ENCODE measurements around the gene SUGP2.
"Not testable (repeated sequence)": the region's sequence is repeated elsewhere in the genome, so short reads cannot be mapped to it uniquely, and the experiment has no call there.

Gene SUGP2

DNA sequence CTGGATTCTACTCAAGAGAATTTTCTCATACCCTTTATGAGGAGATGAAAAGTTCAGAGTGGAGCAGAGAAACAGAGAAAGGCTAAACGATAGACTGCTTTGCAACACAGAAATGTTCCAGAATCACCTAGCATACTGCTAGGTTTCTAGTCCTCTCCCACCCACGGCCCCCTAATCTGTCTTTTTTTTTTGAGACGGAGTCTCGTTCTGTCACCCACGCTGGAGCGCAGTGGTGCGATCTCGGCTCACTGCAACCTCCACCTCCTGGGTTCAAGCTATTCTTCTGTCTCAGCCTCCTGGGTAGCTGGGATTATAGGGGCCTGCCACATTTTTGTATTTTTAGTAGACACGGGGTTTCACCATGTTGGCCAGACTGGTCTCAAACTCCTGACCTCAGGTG, 4.8 kb downstream of the SUGP2 start:
- no peak overlapping the region for H2AFZ ChIP-seq (ENCODE audit: low read length, unreplicated experiment)
- H3K36me3 ChIP-seq (ENCODE audit: insufficient read depth, low read length) = peaks cover 13% of the 10 kb centered on the region; the same call in 1 of the 2 replicates
- H3K27ac ChIP-seq (ENCODE audit: low read depth, low read length) = no peak overlapping the region
- H3K4me3 ChIP-seq (ENCODE audit: low read depth, low read length) = no peak overlapping the region
- H3K27me3 ChIP-seq (ENCODE audit: insufficient read depth, low read length) = no peaks in the 10 kb centered on the region
- no peaks in the 10 kb centered on the region for H3K4me1 ChIP-seq (ENCODE audit: control insufficient read depth, insufficient read depth, low read length, unreplicated experiment)
- peaks cover 57% of the 10 kb centered on the region for H3K79me2 ChIP-seq (ENCODE audit: control insufficient read depth, insufficient read depth, low read length, unreplicated experiment)

DNA sequence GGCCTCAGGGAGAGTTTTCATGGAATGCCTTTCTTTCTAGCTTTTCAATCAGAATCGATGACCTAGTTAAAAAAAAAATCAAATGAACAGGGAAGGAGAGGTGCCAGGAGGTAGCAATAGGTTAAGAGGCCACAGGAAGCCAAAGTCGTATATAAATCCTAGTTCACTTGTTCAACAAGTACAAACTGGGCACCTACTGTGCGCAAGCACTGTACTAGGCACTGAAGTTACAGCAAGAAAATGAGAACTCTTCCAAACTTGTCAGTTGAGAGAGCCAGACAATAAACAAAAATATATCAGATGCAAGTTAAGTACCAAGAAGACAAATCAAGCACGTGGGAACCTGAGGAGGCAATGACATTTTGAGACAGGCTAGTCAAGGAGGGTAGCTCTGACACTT, 6.1 kb downstream of the SUGP2 start:
- H3K36me3 ChIP-seq (ENCODE audit: insufficient read depth, low read length) = peaks cover 13% of the 10 kb centered on the region
- no peak overlapping the region for H3K4me3 ChIP-seq (ENCODE audit: low read depth, low read length)
- H3K4me1 ChIP-seq (ENCODE audit: control insufficient read depth, insufficient read depth, low read length, unreplicated experiment) = no peaks in the 10 kb centered on the region
- no peaks in the 10 kb centered on the region for H3K27me3 ChIP-seq (ENCODE audit: insufficient read depth, low read length)
- H2AFZ ChIP-seq (ENCODE audit: low read length, unreplicated experiment) = no peak overlapping the region
- peaks cover 57% of the 10 kb centered on the region for H3K79me2 ChIP-seq (ENCODE audit: control insufficient read depth, insufficient read depth, low read length, unreplicated experiment)
- no peak overlapping the region for H3K27ac ChIP-seq (ENCODE audit: low read depth, low read length)

DNA sequence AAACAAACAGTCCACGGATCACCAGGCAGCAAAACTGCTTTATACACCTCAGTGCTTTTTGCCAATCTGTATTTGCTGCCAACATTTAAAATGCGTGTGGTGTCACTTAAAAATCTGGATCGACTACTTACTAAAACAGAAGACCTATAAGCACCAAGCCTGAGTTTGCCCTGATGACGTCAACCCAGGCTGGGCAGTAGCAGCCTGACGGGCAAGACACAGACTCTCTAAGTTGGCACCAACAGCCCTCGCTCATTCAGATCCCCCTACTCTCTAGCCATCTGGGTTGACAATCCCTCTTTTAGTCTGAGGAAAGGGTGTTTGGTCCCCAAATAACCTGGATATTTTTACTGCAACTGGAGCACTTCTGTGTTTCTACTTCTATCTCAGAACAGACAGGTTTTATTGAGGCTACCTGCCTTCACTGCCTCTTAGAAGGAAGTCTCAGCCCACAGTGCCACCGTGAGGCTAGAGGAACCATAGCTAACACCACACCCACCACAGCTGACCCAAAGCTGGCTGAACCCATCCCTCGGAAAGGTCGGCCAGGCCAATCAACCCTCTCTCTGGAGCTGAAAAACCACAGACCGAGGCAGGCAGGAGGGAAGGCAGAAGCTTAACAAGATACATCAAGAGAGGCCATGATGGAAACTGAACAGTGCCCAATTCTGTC, 6.9 kb downstream of the SUGP2 start:
- Histone ChIP-seq H2AFZ (ENCODE audit: low read length, unreplicated experiment) (no peak overlapping the region), H3K27ac (ENCODE audit: low read depth, low read length) (no peak overlapping the region), H3K4me3 (ENCODE audit: low read depth, low read length) (no peak overlapping the region), H3K36me3 (ENCODE audit: insufficient read depth, low read length) (peaks cover 13% of the 10 kb centered on the region), H3K4me1 (ENCODE audit: control insufficient read depth, insufficient read depth, low read length, unreplicated experiment) (peaks cover 3% of the 10 kb centered on the region), H3K79me2 (ENCODE audit: control insufficient read depth, insufficient read depth, low read length, unreplicated experiment) (peaks cover 50% of the 10 kb centered on the region), H3K27me3 (ENCODE audit: insufficient read depth, low read length) (no peaks in the 10 kb centered on the region)

DNA sequence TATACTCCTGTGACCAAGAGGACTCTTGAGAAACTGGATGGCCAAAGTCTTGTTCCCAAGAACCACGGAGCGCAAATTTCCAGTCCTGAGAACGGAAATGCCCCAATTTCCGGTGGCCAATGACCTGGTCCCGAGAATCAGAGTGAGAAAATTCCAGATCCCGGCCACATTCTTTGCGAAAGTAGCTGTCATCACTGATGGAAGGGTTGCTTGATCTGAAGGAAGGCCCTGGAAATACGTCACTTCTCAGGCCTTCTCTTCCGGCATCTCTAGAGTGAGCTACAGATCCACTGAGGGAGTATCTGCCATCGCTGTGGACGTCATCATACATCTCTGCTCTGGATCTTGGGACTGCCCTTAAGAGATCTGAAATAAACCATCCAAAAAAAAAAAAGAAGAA, 7.5 kb downstream of the SUGP2 start:
- peaks cover 11% of the 10 kb centered on the region for H3K36me3 ChIP-seq (ENCODE audit: insufficient read depth, low read length)
- H3K27me3 ChIP-seq (ENCODE audit: insufficient read depth, low read length) = no peaks in the 10 kb centered on the region
- H3K4me3 ChIP-seq (ENCODE audit: low read depth, low read length) = no peak overlapping the region
- H3K27ac ChIP-seq (ENCODE audit: low read depth, low read length) = no peak overlapping the region
- peaks cover 50% of the 10 kb centered on the region for H3K79me2 ChIP-seq (ENCODE audit: control insufficient read depth, insufficient read depth, low read length, unreplicated experiment)
- H3K4me1 ChIP-seq (ENCODE audit: control insufficient read depth, insufficient read depth, low read length, unreplicated experiment) = peaks cover 8% of the 10 kb centered on the region
- H2AFZ ChIP-seq (ENCODE audit: low read length, unreplicated experiment) = no peak overlapping the region

DNA sequence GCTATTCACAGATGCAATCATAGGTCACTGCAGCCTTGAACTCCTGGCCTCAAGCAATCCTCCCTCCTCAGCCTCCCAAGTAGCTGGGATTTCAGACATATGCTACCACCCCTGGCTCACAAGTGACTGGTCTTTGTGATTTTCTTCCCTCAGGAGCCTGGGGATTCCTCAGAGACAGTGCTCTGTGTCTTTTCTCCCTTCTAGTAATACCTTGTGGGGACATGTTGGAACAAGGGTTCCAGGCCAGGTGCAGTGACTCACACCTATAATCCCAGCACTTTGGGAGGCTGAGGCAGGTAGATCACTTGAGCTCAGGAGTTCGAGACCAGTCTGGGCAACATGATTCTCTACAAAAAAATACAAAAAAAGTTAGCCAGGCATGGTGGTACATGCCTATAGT, 9.9 kb downstream of the SUGP2 start:
- peaks cover 13% of the 10 kb centered on the region for H3K36me3 ChIP-seq (ENCODE audit: insufficient read depth, low read length)
- not testable (repeated sequence) for H2AFZ ChIP-seq (ENCODE audit: low read length, unreplicated experiment); H3K4me1 ChIP-seq (ENCODE audit: control insufficient read depth, insufficient read depth, low read length, unreplicated experiment); H3K27ac ChIP-seq (ENCODE audit: low read depth, low read length); H3K4me3 ChIP-seq (ENCODE audit: low read depth, low read length); H3K27me3 ChIP-seq (ENCODE audit: insufficient read depth, low read length)
- H3K79me2 ChIP-seq (ENCODE audit: control insufficient read depth, insufficient read depth, low read length, unreplicated experiment) = peaks cover 51% of the 10 kb centered on the region

DNA sequence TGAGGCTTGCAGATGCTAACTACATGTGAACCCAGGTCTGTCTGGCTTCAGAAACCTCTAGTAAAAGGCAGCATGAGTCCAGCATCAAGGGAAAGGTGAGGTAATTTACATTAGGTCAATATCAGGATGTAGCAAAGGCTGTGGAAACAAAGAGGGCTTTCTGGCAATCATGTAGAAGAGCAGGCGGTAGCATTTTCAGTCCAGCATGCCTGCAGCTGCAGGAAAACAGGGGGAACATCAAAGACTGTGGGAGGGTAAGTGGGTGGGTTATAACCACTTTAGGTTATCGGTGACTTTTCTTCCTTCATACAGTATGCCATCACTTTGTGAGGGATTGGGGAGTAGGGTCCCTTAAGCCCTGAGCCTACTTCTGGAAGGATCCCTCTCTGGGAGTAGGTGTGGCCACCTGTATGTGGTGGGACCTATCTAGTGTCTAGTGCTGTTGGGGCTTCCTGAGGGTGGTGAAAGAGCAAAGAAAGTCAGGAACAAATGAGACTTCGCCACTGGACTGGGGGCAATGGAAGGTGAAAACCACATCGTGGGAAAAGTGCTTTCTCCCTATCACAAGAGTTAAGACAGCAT, 10.8 kb downstream of the SUGP2 start:
- Histone ChIP-seq H3K4me1 (ENCODE audit: control insufficient read depth, insufficient read depth, low read length, unreplicated experiment) (peaks cover 8% of the 10 kb centered on the region), H3K36me3 (ENCODE audit: insufficient read depth, low read length) (peaks cover 13% of the 10 kb centered on the region), H3K4me3 (ENCODE audit: low read depth, low read length) (no peak overlapping the region), H2AFZ (ENCODE audit: low read length, unreplicated experiment) (no peak overlapping the region), H3K27me3 (ENCODE audit: insufficient read depth, low read length) (no peaks in the 10 kb centered on the region), H3K27ac (ENCODE audit: low read depth, low read length) (no peak overlapping the region), H3K79me2 (ENCODE audit: control insufficient read depth, insufficient read depth, low read length, unreplicated experiment) (peaks cover 52% of the 10 kb centered on the region)

DNA sequence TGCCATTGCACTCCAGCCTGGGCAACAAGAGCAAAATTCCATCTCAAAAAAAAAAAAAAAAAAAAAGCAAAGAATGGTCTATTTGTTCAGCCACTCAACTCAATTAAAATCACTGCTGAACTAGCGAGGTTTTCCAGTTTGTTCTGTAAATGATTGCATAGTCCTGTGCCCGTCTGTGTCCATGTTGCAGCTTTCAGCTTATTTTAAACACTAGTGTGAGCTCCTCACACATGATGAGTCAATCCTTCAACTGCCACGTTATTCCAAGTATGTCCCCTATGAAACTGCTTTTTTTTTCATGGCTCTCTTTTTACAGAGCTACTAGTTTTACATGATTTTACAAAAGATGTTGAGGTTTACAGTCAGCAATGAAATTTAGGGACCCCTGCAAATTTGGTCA, 12.2 kb downstream of the SUGP2 start:
- H3K36me3 ChIP-seq (ENCODE audit: insufficient read depth, low read length) = peaks cover 15% of the 10 kb centered on the region
- no peak overlapping the region for H3K4me3 ChIP-seq (ENCODE audit: low read depth, low read length)
- H3K27me3 ChIP-seq (ENCODE audit: insufficient read depth, low read length) = no peaks in the 10 kb centered on the region
- H3K4me1 ChIP-seq (ENCODE audit: control insufficient read depth, insufficient read depth, low read length, unreplicated experiment) = peaks cover 8% of the 10 kb centered on the region
- H3K79me2 ChIP-seq (ENCODE audit: control insufficient read depth, insufficient read depth, low read length, unreplicated experiment) = peaks cover 46% of the 10 kb centered on the region
- H3K27ac ChIP-seq (ENCODE audit: low read depth, low read length) = peak overlapping the region; percentile 59
- H2AFZ ChIP-seq (ENCODE audit: low read length, unreplicated experiment) = no peak overlapping the region

DNA sequence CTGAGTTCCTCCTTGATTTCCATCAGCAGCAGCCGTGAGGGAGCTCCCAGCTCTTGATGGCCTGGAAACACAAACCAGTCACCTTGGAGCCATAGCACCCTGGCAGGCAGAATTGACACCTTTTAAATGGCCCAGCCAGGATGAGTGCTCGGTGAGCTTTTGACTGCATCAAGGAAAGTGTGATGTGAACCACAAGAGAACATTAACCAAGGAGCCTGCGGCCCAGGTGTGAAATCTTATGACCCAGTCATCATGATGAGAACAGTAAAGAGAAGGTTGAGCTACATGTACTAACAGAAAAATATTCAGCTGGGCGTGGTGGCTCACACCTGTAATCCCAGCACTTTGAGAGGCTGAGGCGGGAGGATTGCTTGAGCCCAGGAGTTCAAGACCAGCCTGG, 22.8 kb downstream of the SUGP2 start:
- peaks cover 3% of the 10 kb centered on the region for H3K79me2 ChIP-seq (ENCODE audit: control insufficient read depth, insufficient read depth, low read length, unreplicated experiment)
- H3K4me3 ChIP-seq (ENCODE audit: low read depth, low read length) = no peak overlapping the region
- H3K36me3 ChIP-seq (ENCODE audit: insufficient read depth, low read length) = no peaks in the 10 kb centered on the region; the same call in 1 of the 2 replicates
- no peak overlapping the region for H3K27ac ChIP-seq (ENCODE audit: low read depth, low read length)
- no peak overlapping the region for H2AFZ ChIP-seq (ENCODE audit: low read length, unreplicated experiment)
- no peaks in the 10 kb centered on the region for H3K27me3 ChIP-seq (ENCODE audit: insufficient read depth, low read length)
- H3K4me1 ChIP-seq (ENCODE audit: control insufficient read depth, insufficient read depth, low read length, unreplicated experiment) = no peaks in the 10 kb centered on the region

DNA sequence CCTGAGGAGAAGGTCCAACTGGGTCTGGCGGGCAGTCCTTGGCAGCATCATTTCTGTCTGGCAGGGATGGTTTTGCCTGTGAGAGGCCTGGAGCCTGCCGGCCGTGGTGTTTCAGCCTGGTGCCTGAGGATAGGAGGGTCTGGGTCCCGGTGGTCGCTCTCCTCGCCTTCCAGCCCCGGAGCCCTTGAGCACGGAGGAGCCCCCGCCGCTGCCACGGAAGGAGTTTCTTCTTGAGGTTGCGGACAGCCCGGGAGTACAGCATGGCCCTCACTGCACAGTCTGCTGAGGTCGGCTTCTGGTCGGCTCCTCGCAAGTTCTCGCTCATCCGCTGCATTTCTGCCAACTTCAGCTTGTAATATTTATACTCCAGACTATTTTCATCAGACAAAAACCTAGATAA, 23.4 kb downstream of the SUGP2 start:
- Histone ChIP-seq H3K27ac (ENCODE audit: low read depth, low read length) (no peak overlapping the region), H2AFZ (ENCODE audit: low read length, unreplicated experiment) (no peak overlapping the region), H3K4me3 (ENCODE audit: low read depth, low read length) (no peak overlapping the region), H3K79me2 (ENCODE audit: control insufficient read depth, insufficient read depth, low read length, unreplicated experiment) (peaks cover 3% of the 10 kb centered on the region), H3K27me3 (ENCODE audit: insufficient read depth, low read length) (no peaks in the 10 kb centered on the region), H3K36me3 (ENCODE audit: insufficient read depth, low read length) (no peaks in the 10 kb centered on the region; the same call in 1 of the 2 replicates), H3K4me1 (ENCODE audit: control insufficient read depth, insufficient read depth, low read length, unreplicated experiment) (no peaks in the 10 kb centered on the region)

DNA sequence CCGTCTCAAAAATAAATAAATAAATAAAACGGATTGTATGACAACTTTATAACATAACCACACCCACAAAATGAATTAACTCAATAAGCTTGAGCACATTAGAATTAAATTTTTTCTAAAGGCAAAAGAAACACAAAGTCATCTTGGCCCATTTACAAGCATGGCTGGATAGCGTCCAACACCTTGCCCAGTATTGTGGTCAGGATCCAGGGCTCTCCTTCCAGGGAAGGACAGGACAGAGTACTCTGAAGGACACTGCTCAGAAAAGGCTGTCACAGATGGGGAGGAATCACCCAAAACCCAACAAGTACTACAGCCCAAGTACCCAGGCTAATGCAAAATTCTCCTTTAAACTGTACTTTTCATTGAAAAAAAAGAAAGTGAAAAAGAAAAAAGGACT, 27.1 kb downstream of the SUGP2 start:
- no peak overlapping the region for H3K4me3 ChIP-seq (ENCODE audit: low read depth, low read length)
- no peaks in the 10 kb centered on the region for H3K79me2 ChIP-seq (ENCODE audit: control insufficient read depth, insufficient read depth, low read length, unreplicated experiment)
- H3K27ac ChIP-seq (ENCODE audit: low read depth, low read length) = no peak overlapping the region
- H3K36me3 ChIP-seq (ENCODE audit: insufficient read depth, low read length) = no peaks in the 10 kb centered on the region; the same call in 1 of the 2 replicates
- H3K27me3 ChIP-seq (ENCODE audit: insufficient read depth, low read length) = no peaks in the 10 kb centered on the region
- H2AFZ ChIP-seq (ENCODE audit: low read length, unreplicated experiment) = no peak overlapping the region
- no peaks in the 10 kb centered on the region for H3K4me1 ChIP-seq (ENCODE audit: control insufficient read depth, insufficient read depth, low read length, unreplicated experiment)

DNA sequence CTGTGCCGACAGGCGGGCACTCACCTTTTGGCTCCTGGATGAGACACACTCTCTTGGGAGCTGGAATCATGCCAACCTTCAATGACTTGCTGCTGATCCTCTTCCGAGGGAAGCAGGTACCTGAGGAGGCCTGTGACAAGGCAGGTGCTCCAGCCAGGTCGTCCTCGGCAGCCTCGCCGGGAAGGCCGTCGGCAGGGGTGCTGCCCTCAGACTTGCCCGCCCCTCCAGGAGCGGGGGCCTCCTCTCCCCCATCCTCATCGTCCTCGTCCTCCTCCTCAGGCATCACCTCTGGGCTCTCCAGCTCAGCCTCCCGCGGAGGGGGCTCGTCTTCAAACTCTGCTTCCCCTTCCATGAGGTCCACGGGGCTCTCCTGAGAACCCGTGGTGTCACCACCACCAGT, 29.2 kb downstream of the SUGP2 start:
- Histone ChIP-seq H3K4me3 (ENCODE audit: low read depth, low read length) (no peak overlapping the region), H3K36me3 (ENCODE audit: insufficient read depth, low read length) (no peaks in the 10 kb centered on the region; the same call in 1 of the 2 replicates), H3K27ac (ENCODE audit: low read depth, low read length) (no peak overlapping the region), H3K4me1 (ENCODE audit: control insufficient read depth, insufficient read depth, low read length, unreplicated experiment) (no peaks in the 10 kb centered on the region), H3K27me3 (ENCODE audit: insufficient read depth, low read length) (no peaks in the 10 kb centered on the region), H2AFZ (ENCODE audit: low read length, unreplicated experiment) (no peak overlapping the region), H3K79me2 (ENCODE audit: control insufficient read depth, insufficient read depth, low read length, unreplicated experiment) (no peaks in the 10 kb centered on the region)
